SH-SY5Y (cell line): ENCODE results near the gene TMEM117.

ENCODE experiments used
- GATA2 ChIP-seq: IDR thresholded peaks from 2 replicates; pipeline ENCODE4 v1.6.1; 2011; ENCODE audit warnings: mild to moderate bottlenecking, low read depth, low read length
- GATA3 ChIP-seq: IDR thresholded peaks from 2 replicates; pipeline ENCODE4 v1.6.1; 2011; ENCODE audit warnings: low read depth, mild to moderate bottlenecking, low read length, moderate library complexity

GRCh38 chr12:43826681-43827080 lies 9.2 kb upstream of the TMEM117 start:
- TF ChIP-seq GATA3 (no peak), GATA2 (no peak)
